ENCODE measurements around the gene CIDEC. TPM values are rescaled to one million over a fixed set of nuclear protein-coding genes. Genes with fewer than 3 reads are reported as not detected.
"Not testable (repeated sequence)": the region's sequence is repeated elsewhere in the genome, so short reads cannot be mapped to it uniquely, and the experiment has no call there.

CIDEC gene
- total and polyA plus RNA-seq, 2 of the 13 experiments (the other 11 are each of a cell fraction or from before 2014, with no cell fraction given): 2.5 to 10.4 TPM

DNA sequence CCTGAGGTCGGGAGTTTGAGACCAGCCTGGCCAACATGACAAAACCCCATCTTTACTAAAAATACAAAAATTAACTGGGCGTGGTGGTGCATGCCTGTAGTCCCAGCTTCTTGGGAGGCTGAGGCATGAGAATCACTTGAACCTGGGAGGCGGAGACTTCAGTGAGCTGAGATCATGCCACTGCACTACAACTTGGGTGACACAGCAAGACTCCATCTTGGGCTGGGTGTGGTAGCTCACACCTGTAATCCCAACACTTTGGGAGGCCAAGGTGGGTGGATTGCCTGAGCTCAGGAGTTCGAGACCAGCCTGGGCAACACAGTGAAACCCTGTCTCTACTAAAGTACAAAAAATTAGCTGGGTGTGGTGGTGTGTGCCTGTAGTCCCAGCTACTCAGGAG is 3.8 kb downstream of the CIDEC start:
- POLR2A ChIA-PET: interaction anchor here (0.8 to 3.2 kb wide), 4 partner anchors 12 to 40 kb away, joined by 3 to 9 read pairs (median 4); partner anchors contain the start of gene IL17RC
- in situ Hi-C loops (cut with HindIII; ENCODE audit: extremely low pct_ligation_motif_present, low pct_unique_long_range_greater_than_20kb); H3K27ac ChIP-seq (ENCODE audit: extremely low read length, insufficient read depth, low read length); H3K4me3 ChIP-seq (replicated peaks in 1 of 3; ENCODE audit: insufficient read depth in 1 of 3, low read depth in 2 of 3, low read length in 3 of 3); H3K9ac ChIP-seq (ENCODE audit: insufficient read depth, low read depth, low read length); H3K27me3 ChIP-seq (ENCODE audit: control insufficient read depth in 1 of 2, insufficient read depth in 2 of 2, low read length in 2 of 2); ATAC-seq; H3K36me3 ChIP-seq (replicated peaks in 1 of 2; ENCODE audit: control insufficient read depth in 1 of 2, insufficient read depth in 2 of 2, low read length in 2 of 2); H3K9me3 ChIP-seq (ENCODE audit: low read length); DNase-seq (ENCODE audit: low spot score); H3K79me2 ChIP-seq (ENCODE audit: insufficient read depth, low read length); H2AFZ ChIP-seq (ENCODE audit: low read length); BruUV-seq (replicated peaks); H4K20me1 ChIP-seq (ENCODE audit: insufficient read depth, low read length); H3K4me2 ChIP-seq (ENCODE audit: low read depth, low read length); CTCF ChIA-PET (ENCODE audit: low intra/inter-chr PET ratio, low total read pairs); FAIRE-seq: not testable (repeated sequence)
- intact Hi-C loops (cut with micrococcal nuclease; ENCODE audit: unreplicated experiment): loop anchor here (5.0 kb wide), 1 partner anchor 41 kb away; the partner anchor contains the start of gene IL17RC
- WGBS (ENCODE audit: low lambda C conversion rate): 97% methylated on average over 4 of the region's 4 CpGs
- peaks cover 38% of the 10 kb centered on the region for H3K4me1 ChIP-seq (ENCODE audit: insufficient read depth, low read length)

- Histone ChIP-seq H3K79me2 (ENCODE audit: insufficient read depth, low read length) (no peaks in the 10 kb centered on the region), H3K4me2 (ENCODE audit: low read depth, low read length) (no peak overlapping the region), H2AFZ (ENCODE audit: low read length) (no peak overlapping the region), H3K36me3 (replicated peaks in 1 of 2; ENCODE audit: control insufficient read depth in 1 of 2, insufficient read depth in 2 of 2, low read length in 2 of 2) (no peaks in the 10 kb centered on the region), H3K4me3 (replicated peaks in 1 of 3; ENCODE audit: insufficient read depth in 1 of 3, low read depth in 2 of 3, low read length in 3 of 3) (no peak overlapping the region), H4K20me1 (ENCODE audit: insufficient read depth, low read length) (no peaks in the 10 kb centered on the region), H3K9me3 (ENCODE audit: low read length) (no peaks in the 10 kb centered on the region), H3K9ac (ENCODE audit: insufficient read depth, low read depth, low read length) (no peak overlapping the region), H3K4me1 (ENCODE audit: insufficient read depth, low read length) (peaks cover 41% of the 10 kb centered on the region), H3K27me3 (ENCODE audit: control insufficient read depth in 1 of 2, insufficient read depth in 2 of 2, low read length in 2 of 2) (no peaks in the 10 kb centered on the region), H3K27ac (ENCODE audit: extremely low read length, insufficient read depth, low read length) (no peak overlapping the region)
- in situ Hi-C loops (cut with HindIII; ENCODE audit: extremely low pct_ligation_motif_present, low pct_unique_long_range_greater_than_20kb) (no loop called here), intact Hi-C loops (cut with micrococcal nuclease; ENCODE audit: unreplicated experiment) (loop anchor here (5.0 kb wide), 1 partner anchor 42 kb away; the partner anchor contains the start of gene IL17RC)
- no peak for FAIRE-seq
- ATAC-seq: no peak
- ChIA-PET CTCF (ENCODE audit: low intra/inter-chr PET ratio, low total read pairs) (no interaction called here), POLR2A (interaction anchor here (1.0 to 3.2 kb wide), 4 partner anchors 11 to 58 kb away, joined by 3 to 9 read pairs (median 5); partner anchors contain the start of gene RPUSD3)
- TF ChIP-seq ARHGAP35 (CRISPR knock-in tag; IDR thresholded peaks at IDR 0.05; ENCODE audit: borderline replicate concordance) (no peak), JUNB (CRISPR knock-in tag; IDR thresholded peaks at IDR 0.05; ENCODE audit: borderline replicate concordance) (no peak), DNMT3B (CRISPR knock-in tag; conservative IDR thresholded peaks at IDR 0.05) (no peak), TBL1XR1 (IDR thresholded peaks at IDR 0.05; ENCODE audit: borderline replicate concordance, low read length, partially characterized antibody) (no peak), SCMH1 (CRISPR knock-in tag; IDR thresholded peaks at IDR 0.05; ENCODE audit: borderline replicate concordance) (no peak)
- TF ChIP-seq, protein P1, sequence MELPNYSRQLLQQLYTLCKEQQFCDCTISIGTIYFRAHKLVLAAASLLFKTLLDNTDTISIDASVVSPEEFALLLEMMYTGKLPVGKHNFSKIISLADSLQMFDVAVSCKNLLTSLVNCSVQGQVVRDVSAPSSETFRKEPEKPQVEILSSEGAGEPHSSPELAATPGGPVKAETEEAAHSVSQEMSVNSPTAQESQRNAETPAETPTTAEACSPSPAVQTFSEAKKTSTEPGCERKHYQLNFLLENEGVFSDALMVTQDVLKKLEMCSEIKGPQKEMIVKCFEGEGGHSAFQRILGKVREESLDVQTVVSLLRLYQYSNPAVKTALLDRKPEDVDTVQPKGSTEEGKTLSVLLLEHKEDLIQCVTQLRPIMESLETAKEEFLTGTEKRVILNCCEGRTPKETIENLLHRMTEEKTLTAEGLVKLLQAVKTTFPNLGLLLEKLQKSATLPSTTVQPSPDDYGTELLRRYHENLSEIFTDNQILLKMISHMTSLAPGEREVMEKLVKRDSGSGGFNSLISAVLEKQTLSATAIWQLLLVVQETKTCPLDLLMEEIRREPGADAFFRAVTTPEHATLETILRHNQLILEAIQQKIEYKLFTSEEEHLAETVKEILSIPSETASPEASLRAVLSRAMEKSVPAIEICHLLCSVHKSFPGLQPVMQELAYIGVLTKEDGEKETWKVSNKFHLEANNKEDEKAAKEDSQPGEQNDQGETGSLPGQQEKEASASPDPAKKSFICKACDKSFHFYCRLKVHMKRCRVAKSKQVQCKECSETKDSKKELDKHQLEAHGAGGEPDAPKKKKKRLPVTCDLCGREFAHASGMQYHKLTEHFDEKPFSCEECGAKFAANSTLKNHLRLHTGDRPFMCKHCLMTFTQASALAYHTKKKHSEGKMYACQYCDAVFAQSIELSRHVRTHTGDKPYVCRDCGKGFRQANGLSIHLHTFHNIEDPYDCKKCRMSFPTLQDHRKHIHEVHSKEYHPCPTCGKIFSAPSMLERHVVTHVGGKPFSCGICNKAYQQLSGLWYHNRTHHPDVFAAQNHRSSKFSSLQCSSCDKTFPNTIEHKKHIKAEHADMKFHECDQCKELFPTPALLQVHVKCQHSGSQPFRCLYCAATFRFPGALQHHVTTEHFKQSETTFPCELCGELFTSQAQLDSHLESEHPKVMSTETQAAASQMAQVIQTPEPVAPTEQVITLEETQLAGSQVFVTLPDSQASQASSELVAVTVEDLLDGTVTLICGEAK (IDR thresholded peaks at IDR 0.05): no peak
- TF ChIP-seq, protein P1 (CRISPR knock-in tag; IDR thresholded peaks at IDR 0.05): no peak
- TF ChIP-seq, protein P2, sequence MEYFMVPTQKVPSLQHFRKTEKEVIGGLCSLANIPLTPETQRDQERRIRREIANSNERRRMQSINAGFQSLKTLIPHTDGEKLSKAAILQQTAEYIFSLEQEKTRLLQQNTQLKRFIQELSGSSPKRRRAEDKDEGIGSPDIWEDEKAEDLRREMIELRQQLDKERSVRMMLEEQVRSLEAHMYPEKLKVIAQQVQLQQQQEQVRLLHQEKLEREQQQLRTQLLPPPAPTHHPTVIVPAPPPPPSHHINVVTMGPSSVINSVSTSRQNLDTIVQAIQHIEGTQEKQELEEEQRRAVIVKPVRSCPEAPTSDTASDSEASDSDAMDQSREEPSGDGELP (IDR thresholded peaks at IDR 0.05; ENCODE audit: borderline replicate concordance, low read depth): no peak
- BruUV-seq (replicated peaks): no TSS peak
- no peak for DNase-seq (ENCODE audit: low spot score)
Measured at GRCh38 chr3:9875448-9875847, 4.6 kb downstream of the CIDEC start.

Measured in HepG2 (cell line).